IPS DF 4.7 (cell line): Measurements from ENCODE around the gene CIROP.

Experiments used
- DNase-seq: peaks from one replicate; pipeline ENCODE4 v3.0.0-alpha.2; 2013; ENCODE audit warnings: low spot score; ENCODE audit errors: extremely low read depth

CIROP gene

GRCh38 chr14:23051141-23052057 is 53.4 kb downstream of the CIROP start:
- DNase-seq, result no peak
